Caco-2 (cell line): Measurements from ENCODE around the gene XXYLT1. TPM values are rescaled to one million over a fixed set of nuclear protein-coding genes. Genes with fewer than 3 reads are reported as not detected.

ENCODE experiments used
- BruUV-seq: library from RNA; stranded (reverse); fragments of 400-500 nt; replicated peaks from 2 replicates; lab custom pipeline; 2021; lab: Mats Ljungman, UMichigan
- CTCF ChIA-PET: fragments of 300-600 bp; sonication (Branson Sonifier 250); formaldehyde crosslinking; loops from one replicate; lab custom pipeline; 2022; ENCODE audit warnings: antibody characterized with exemption; lab: Charles Lee
- POLR2A ChIA-PET: fragments of 300-600 bp; sonication (Branson Sonifier 250); formaldehyde crosslinking; loops from one replicate; lab custom pipeline; 2022; ENCODE audit warnings: antibody characterized with exemption; lab: Charles Lee
- DNase-seq, 2 experiments: peaks; one replicate each; pipeline versions ENCODE4 v3.0.0 to v3.0.0-alpha.2; 2020 to 2022
- H3K27me3 ChIP-seq: replicated peaks from 2 replicates; pipeline ENCODE4 v1.6.0; 2011; ENCODE audit warnings: low read length; ENCODE audit not compliant: control insufficient read depth, insufficient read depth
- H3K36me3 ChIP-seq: 2 replicates; pipeline ENCODE4 v1.5.1; 2011; ENCODE audit warnings: low read length; ENCODE audit not compliant: control insufficient read depth, insufficient read depth
- H3K4me1 ChIP-seq: fragments of 250-450 bp; sonication (Bioruptor Pico); 2 replicates; pipeline ENCODE4 v1.5.1; 2020; ENCODE audit warnings: mild to moderate bottlenecking
- H3K4me3 ChIP-seq: 2 replicates; pipeline ENCODE4 v1.5.1; 2011; ENCODE audit warnings: low read depth, mild to moderate bottlenecking, control low read depth, low read length
- H3K9me3 ChIP-seq: fragments of 250-450 bp; sonication (Bioruptor Pico); 2 replicates; pipeline ENCODE4 v1.5.1; 2020; ENCODE audit warnings: mild to moderate bottlenecking, moderate library complexity
- H3K27ac Mint-ChIP-seq: one replicate; pipeline ENCODE4 v1.8.0; 2022; ENCODE audit warnings: mixed read lengths; ENCODE audit not compliant: unreplicated experiment
- H3K27me3 Mint-ChIP-seq: one replicate; pipeline ENCODE4 v1.8.0; 2022; ENCODE audit warnings: mixed read lengths; ENCODE audit not compliant: insufficient read depth, unreplicated experiment
- H3K36me3 Mint-ChIP-seq: one replicate; pipeline ENCODE4 v1.8.0; 2022; ENCODE audit warnings: mild to moderate bottlenecking, mixed read lengths; ENCODE audit not compliant: insufficient read depth, unreplicated experiment
- H3K4me1 Mint-ChIP-seq: one replicate; pipeline ENCODE4 v1.8.0; 2022; ENCODE audit warnings: low read depth, mixed read lengths; ENCODE audit not compliant: unreplicated experiment
- H3K4me3 Mint-ChIP-seq: one replicate; pipeline ENCODE4 v1.8.0; 2022; ENCODE audit warnings: mild to moderate bottlenecking, moderate library complexity, mixed read lengths; ENCODE audit not compliant: unreplicated experiment
- H3K9me3 Mint-ChIP-seq: one replicate; pipeline ENCODE4 v1.8.0; 2022; ENCODE audit warnings: mixed read lengths; ENCODE audit not compliant: unreplicated experiment
- CTCF ChIP-seq, 2 experiments: fragments of 200-600 bp in 1 of 2; IDR thresholded peaks; 1 replicate in 1 of 2; 2 replicates in 1 of 2; pipeline versions ENCODE4 v1.5.1 to v1.8.0; 2011 to 2022; ENCODE audit warnings: antibody characterized with exemption in 1 of 2, control low read depth in 1 of 2, inconsistent platforms in 1 of 2, low read depth in 1 of 2, low read length in 1 of 2, mild to moderate bottlenecking in 1 of 2, moderate library complexity in 1 of 2; ENCODE audit not compliant: insufficient read depth in 1 of 2, severe bottlenecking in 1 of 2, unreplicated experiment in 1 of 2
- intact Hi-C: fragments of 100-400 bp; cut with micrococcal nuclease; formaldehyde crosslinking; loops from one replicate; pipeline ENCODE4 v1.10.0; 2022; ENCODE audit not compliant: unreplicated experiment
- total RNA-seq: library from RNA; stranded (reverse); gene quantifications from 2 replicates; pipeline ENCODE4 v1.2.3, GENCODE V29; 2022

The XXYLT1 gene
- total RNA-seq, 1 experiment from 2014 or later = 14.2 TPM

GRCh38 chr3:195086885-195087284 is 184.1 kb downstream of the XXYLT1 start:
- no TSS peak for BruUV-seq
- H3K27ac Mint-ChIP-seq = peak overlapping the region; percentile 13
- CTCF ChIA-PET = no interaction called here

GRCh38 chr3:195086341-195086740 is 184.6 kb downstream of the XXYLT1 start:
- Histone ChIP-seq H3K36me3 (no peaks in the 10 kb centered on the region), H3K4me1 (no peaks in the 10 kb centered on the region; the same call in 1 of the 2 replicates), H3K27me3 (no peaks in the 10 kb centered on the region), H3K4me3 (no peak overlapping the region), H3K9me3 (no peaks in the 10 kb centered on the region)
- BruUV-seq = no TSS peak
- Mint-ChIP-seq H3K4me1 (peaks cover 15% of the 10 kb centered on the region), H3K36me3 (no peaks in the 10 kb centered on the region), H3K9me3 (no peaks in the 10 kb centered on the region), H3K27me3 (no peaks in the 10 kb centered on the region), H3K27ac (no peak overlapping the region), H3K4me3 (no peak overlapping the region)
- CTCF ChIA-PET = interaction anchor here (0.6 kb wide), 1 partner anchor 317 kb away, joined by 3 read pairs; no protein-coding TSS in a partner anchor
- POLR2A ChIA-PET = no interaction called here
- intact Hi-C loops = no loop called here
- DNase-seq = no peak
- TF ChIP-seq CTCF (IDR thresholded peaks at IDR 0.05; ENCODE audit: insufficient read depth in 1 of 2, low read depth in 1 of 2, low read length in 1 of 2, severe bottlenecking in 1 of 2, unreplicated experiment in 1 of 2) = no peak

More at GRCh38 chr3:195086885-195087284, 184.1 kb downstream of the XXYLT1 start:
- Mint-ChIP-seq H3K9me3 (no peaks in the 10 kb centered on the region), H3K4me1 (peaks cover 15% of the 10 kb centered on the region), H3K4me3 (no peak overlapping the region), H3K27me3 (no peaks in the 10 kb centered on the region), H3K36me3 (no peaks in the 10 kb centered on the region)
- H3K9me3 ChIP-seq = no peaks in the 10 kb centered on the region
- H3K4me3 ChIP-seq = no peak overlapping the region
- no peak for DNase-seq
- H3K4me1 ChIP-seq = no peaks in the 10 kb centered on the region; the same call in 1 of the 2 replicates
- no peaks in the 10 kb centered on the region for H3K27me3 ChIP-seq
- POLR2A ChIA-PET = no interaction called here
- H3K36me3 ChIP-seq = no peaks in the 10 kb centered on the region
- intact Hi-C loops = no loop called here
- no peak for TF ChIP-seq CTCF (IDR thresholded peaks at IDR 0.05; ENCODE audit: insufficient read depth in 1 of 2, low read depth in 1 of 2, low read length in 1 of 2, severe bottlenecking in 1 of 2, unreplicated experiment in 1 of 2)

- no peaks in the 10 kb centered on the region for H3K27me3 Mint-ChIP-seq
- Histone ChIP-seq H3K27me3 (no peaks in the 10 kb centered on the region), H3K4me1 (peaks cover 4% of the 10 kb centered on the region), H3K36me3 (no peaks in the 10 kb centered on the region), H3K4me3 (no peak overlapping the region), H3K9me3 (no peaks in the 10 kb centered on the region)
- intact Hi-C loops = no loop called here
- ChIA-PET POLR2A (no interaction called here), CTCF (interaction anchor here (0.6 kb wide), 1 partner anchor 316 kb away, joined by 3 read pairs; no protein-coding TSS in a partner anchor)
- H3K9me3 Mint-ChIP-seq = no peaks in the 10 kb centered on the region
- TF ChIP-seq CTCF (IDR thresholded peaks at IDR 0.05; ENCODE audit: insufficient read depth in 1 of 2, low read depth in 1 of 2, low read length in 1 of 2, severe bottlenecking in 1 of 2, unreplicated experiment in 1 of 2) = no peak
- H3K4me3 Mint-ChIP-seq = no peak overlapping the region
- no peak overlapping the region for H3K27ac Mint-ChIP-seq
- peaks cover 15% of the 10 kb centered on the region for H3K4me1 Mint-ChIP-seq
- DNase-seq = no peak
- no peaks in the 10 kb centered on the region for H3K36me3 Mint-ChIP-seq
- no TSS peak for BruUV-seq
Measured at GRCh38 chr3:195085356-195086130, 185.4 kb downstream of the XXYLT1 start.
